GM12878 (cell line): ENCODE measurements around the gene ANP32E. TPM values are rescaled to one million over a fixed set of nuclear protein-coding genes. Genes with fewer than 3 reads are reported as not detected.

Experiments used
- ATF3 ChIP-seq: IDR thresholded peaks from 2 replicates; pipeline ENCODE4 v1.6.1; 2011; ENCODE audit warnings: low read depth, mild to moderate bottlenecking, low read length, moderate library complexity, borderline replicate concordance; ENCODE audit errors: extremely low read depth
- BCLAF1 ChIP-seq: fragments of 450-650 bp; IDR thresholded peaks from 2 replicates; pipeline ENCODE4 v1.6.1; 2017; ENCODE audit warnings: antibody characterized with exemption, mild to moderate bottlenecking, moderate library complexity
- CBFB ChIP-seq: IDR thresholded peaks from 2 replicates; pipeline ENCODE4 v1.6.1; 2016; ENCODE audit warnings: antibody characterized with exemption, low read depth
- ETV6 ChIP-seq, 2 experiments: fragments of 450-650 bp in 1 of 2; IDR thresholded peaks in 1 of 2; conservative IDR thresholded peaks in 1 of 2; 2 replicates each; pipeline ENCODE4 v1.6.1; 2014; ENCODE audit warnings: antibody characterized with exemption in 1 of 2, borderline replicate concordance in 1 of 2, low read depth in 1 of 2, mild to moderate bottlenecking in 1 of 2, moderate library complexity in 1 of 2
- HDAC6 ChIP-seq: fragments of 200-600 bp; sonication (generic); IDR thresholded peaks from one replicate; pipeline ENCODE4 v1.8.0; 2017; ENCODE audit warnings: antibody characterized with exemption; ENCODE audit not compliant: unreplicated experiment
- HDGF ChIP-seq: fragments of 450-650 bp; IDR thresholded peaks from 2 replicates; pipeline ENCODE4 v1.6.1; 2016; ENCODE audit warnings: antibody characterized with exemption
- KLF5 ChIP-seq: fragments of 450-650 bp; IDR thresholded peaks from 2 replicates; pipeline ENCODE4 v1.6.1; 2014; ENCODE audit warnings: mild to moderate bottlenecking; ENCODE audit not compliant: partially characterized antibody
- NFYB ChIP-seq: IDR thresholded peaks from 2 replicates; pipeline ENCODE4 v1.6.1; 2011; ENCODE audit warnings: low read depth, mild to moderate bottlenecking, low read length, improper control_type of control experiment, moderate library complexity; ENCODE audit not compliant: insufficient read depth
- PAX5 ChIP-seq: IDR thresholded peaks from 2 replicates; pipeline ENCODE4 v1.6.1; 2011; ENCODE audit warnings: low read depth, low read length, borderline replicate concordance
- RAD21 ChIP-seq: IDR thresholded peaks from 2 replicates; pipeline ENCODE4 v1.6.1; 2011; ENCODE audit warnings: mild to moderate bottlenecking, low read depth, low read length, moderate library complexity; ENCODE audit not compliant: insufficient read depth
- TAF1 ChIP-seq: IDR thresholded peaks from 2 replicates; pipeline ENCODE4 v1.6.1; 2011; ENCODE audit warnings: mild to moderate bottlenecking, low read depth, low read length, borderline replicate concordance
- ZNF24 ChIP-seq: fragments of 450-650 bp; IDR thresholded peaks from 2 replicates; pipeline ENCODE4 v1.6.1; 2017; ENCODE audit warnings: antibody characterized with exemption, mild to moderate bottlenecking
- polyA plus RNA-seq, 11 experiments: library from polyadenylated mRNA; depleted of rRNA in 4 of 11; unstranded in 6 of 11; stranded (reverse) in 5 of 11; fragments of >200 nt; fragmentation: Nextera tagmentation in 4 of 11; fragmentation: Illumina TruSeq in 1 of 11; extraction: Ambion mirVana in 4 of 11; extraction: Trizol in 1 of 11; gene quantifications; 1 replicate in 1 of 11; 2 replicates in 10 of 11; pipeline versions ENCODE4 v1.2.1 to v1.2.3, GENCODE V29; 2011 to 2016; ENCODE audit warnings: inconsistent platforms in 2 of 11, missing spikeins in 2 of 11, low read depth in 1 of 11
- total RNA-seq, 4 experiments: library from RNA; depleted of rRNA in 3 of 4; stranded (reverse); fragments of >200 nt in 3 of 4; fragmentation: Illumina TruSeq in 1 of 4; extraction: Trizol in 1 of 4; gene quantifications; 2 replicates each; pipeline versions ENCODE4 v1.2.1 to v1.2.3, GENCODE V29; 2013 to 2021
- TF ChIP-seq, protein P1 (sequence below): IDR thresholded peaks from 2 replicates; pipeline ENCODE4 v1.6.1; 2011; ENCODE audit warnings: borderline replicate concordance, low read depth, mild to moderate bottlenecking, moderate library complexity, low read length; ENCODE audit not compliant: insufficient read depth, poor library complexity, severe bottlenecking
- TF ChIP-seq, protein P2 (sequence below): IDR thresholded peaks from 2 replicates; pipeline ENCODE4 v1.6.1; 2012; ENCODE audit warnings: improper control_type of control experiment, low read depth, low read length; ENCODE audit not compliant: insufficient replicate concordance
- TF ChIP-seq, protein P3 (sequence below): fragments of 450-650 bp; conservative IDR thresholded peaks from 2 replicates; pipeline ENCODE4 v1.6.1; 2017; ENCODE audit warnings: mild to moderate bottlenecking, moderate library complexity

The ANP32E gene
- total and polyA plus RNA-seq, 10 of the 15 experiments (the other 5 are each of a cell fraction or from before 2014, with no cell fraction given) = 59.2 to 250 (median 121) TPM

DNA sequence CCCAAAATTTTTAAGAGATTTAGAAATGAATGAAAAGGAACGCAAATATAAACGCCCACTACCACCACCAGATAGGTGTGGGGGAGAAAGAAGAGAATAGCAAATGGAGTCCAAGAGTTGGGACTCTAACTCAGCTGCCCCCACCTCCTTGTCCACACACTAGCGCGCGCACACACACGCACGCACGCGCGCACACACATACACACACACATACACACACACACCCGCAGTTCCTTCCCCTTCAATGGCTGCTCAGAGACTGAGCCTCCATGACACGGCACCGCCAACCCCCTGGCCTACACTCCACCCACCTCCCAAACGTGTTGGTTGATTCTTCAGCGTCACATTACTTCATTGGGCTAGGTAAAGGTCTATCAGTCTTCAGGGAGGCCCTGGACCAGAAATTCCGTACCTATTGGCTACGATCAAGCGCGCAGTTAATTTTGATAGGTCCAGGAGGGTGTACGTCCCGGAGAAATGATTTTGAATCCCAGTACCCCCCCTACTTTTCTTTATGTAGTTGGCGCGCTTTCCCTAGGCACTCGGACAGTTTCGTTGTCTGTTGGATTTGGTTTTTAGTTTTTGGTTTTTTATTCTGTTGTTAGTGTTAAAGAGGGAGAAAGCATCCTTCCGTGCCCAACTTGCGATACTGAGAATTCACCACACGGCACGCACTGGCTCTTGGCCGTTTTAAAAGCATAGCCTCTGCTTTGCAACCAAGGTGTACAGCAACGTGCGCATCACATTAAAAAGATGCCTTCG is at the start of gene ANP32E (continued):
- TF ChIP-seq, protein P1, sequence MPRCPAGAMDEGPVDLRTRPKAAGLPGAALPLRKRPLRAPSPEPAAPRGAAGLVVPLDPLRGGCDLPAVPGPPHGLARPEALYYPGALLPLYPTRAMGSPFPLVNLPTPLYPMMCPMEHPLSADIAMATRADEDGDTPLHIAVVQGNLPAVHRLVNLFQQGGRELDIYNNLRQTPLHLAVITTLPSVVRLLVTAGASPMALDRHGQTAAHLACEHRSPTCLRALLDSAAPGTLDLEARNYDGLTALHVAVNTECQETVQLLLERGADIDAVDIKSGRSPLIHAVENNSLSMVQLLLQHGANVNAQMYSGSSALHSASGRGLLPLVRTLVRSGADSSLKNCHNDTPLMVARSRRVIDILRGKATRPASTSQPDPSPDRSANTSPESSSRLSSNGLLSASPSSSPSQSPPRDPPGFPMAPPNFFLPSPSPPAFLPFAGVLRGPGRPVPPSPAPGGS = no peak
- TF ChIP-seq, protein P2, sequence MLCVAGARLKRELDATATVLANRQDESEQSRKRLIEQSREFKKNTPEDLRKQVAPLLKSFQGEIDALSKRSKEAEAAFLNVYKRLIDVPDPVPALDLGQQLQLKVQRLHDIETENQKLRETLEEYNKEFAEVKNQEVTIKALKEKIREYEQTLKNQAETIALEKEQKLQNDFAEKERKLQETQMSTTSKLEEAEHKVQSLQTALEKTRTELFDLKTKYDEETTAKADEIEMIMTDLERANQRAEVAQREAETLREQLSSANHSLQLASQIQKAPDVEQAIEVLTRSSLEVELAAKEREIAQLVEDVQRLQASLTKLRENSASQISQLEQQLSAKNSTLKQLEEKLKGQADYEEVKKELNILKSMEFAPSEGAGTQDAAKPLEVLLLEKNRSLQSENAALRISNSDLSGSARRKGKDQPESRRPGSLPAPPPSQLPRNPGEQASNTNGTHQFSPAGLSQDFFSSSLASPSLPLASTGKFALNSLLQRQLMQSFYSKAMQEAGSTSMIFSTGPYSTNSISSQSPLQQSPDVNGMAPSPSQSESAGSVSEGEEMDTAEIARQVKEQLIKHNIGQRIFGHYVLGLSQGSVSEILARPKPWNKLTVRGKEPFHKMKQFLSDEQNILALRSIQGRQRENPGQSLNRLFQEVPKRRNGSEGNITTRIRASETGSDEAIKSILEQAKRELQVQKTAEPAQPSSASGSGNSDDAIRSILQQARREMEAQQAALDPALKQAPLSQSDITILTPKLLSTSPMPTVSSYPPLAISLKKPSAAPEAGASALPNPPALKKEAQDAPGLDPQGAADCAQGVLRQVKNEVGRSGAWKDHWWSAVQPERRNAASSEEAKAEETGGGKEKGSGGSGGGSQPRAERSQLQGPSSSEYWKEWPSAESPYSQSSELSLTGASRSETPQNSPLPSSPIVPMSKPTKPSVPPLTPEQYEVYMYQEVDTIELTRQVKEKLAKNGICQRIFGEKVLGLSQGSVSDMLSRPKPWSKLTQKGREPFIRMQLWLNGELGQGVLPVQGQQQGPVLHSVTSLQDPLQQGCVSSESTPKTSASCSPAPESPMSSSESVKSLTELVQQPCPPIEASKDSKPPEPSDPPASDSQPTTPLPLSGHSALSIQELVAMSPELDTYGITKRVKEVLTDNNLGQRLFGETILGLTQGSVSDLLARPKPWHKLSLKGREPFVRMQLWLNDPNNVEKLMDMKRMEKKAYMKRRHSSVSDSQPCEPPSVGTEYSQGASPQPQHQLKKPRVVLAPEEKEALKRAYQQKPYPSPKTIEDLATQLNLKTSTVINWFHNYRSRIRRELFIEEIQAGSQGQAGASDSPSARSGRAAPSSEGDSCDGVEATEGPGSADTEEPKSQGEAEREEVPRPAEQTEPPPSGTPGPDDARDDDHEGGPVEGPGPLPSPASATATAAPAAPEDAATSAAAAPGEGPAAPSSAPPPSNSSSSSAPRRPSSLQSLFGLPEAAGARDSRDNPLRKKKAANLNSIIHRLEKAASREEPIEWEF = peak; percentile 14
- TF ChIP-seq TAF1 (peak; percentile 100), NFYB (peak; percentile 99), HDAC6 (no peak), ETV6 (conservative IDR thresholded peaks at IDR 0.05 in 1 of 2, IDR thresholded peaks at IDR 0.05 in 1 of 2; ENCODE audit: borderline replicate concordance in 1 of 2, low read depth in 1 of 2) (0 out of 4 replicates have a peak, but pooled peaks of 1 of the 2 experiments have one; percentile 13), BCLAF1 (no peak), ZNF24 (no peak), RAD21 (no peak), ATF3 (no peak), KLF5 (peak; percentile 70), CBFB (peak; percentile 77; the same call in 1 of the 2 replicates), HDGF (peak; percentile 98), PAX5 (peak; percentile 72; the same call in 1 of the 2 replicates)
- TF ChIP-seq, protein P3, sequence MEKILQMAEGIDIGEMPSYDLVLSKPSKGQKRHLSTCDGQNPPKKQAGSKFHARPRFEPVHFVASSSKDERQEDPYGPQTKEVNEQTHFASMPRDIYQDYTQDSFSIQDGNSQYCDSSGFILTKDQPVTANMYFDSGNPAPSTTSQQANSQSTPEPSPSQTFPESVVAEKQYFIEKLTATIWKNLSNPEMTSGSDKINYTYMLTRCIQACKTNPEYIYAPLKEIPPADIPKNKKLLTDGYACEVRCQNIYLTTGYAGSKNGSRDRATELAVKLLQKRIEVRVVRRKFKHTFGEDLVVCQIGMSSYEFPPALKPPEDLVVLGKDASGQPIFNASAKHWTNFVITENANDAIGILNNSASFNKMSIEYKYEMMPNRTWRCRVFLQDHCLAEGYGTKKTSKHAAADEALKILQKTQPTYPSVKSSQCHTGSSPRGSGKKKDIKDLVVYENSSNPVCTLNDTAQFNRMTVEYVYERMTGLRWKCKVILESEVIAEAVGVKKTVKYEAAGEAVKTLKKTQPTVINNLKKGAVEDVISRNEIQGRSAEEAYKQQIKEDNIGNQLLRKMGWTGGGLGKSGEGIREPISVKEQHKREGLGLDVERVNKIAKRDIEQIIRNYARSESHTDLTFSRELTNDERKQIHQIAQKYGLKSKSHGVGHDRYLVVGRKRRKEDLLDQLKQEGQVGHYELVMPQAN = peak; percentile 74
